Ishikawa (cell line): ENCODE results near the gene ZNF627.

ENCODE experiments used
- CEBPB ChIP-seq: IDR thresholded peaks from 2 replicates; pipeline ENCODE4 v1.6.1; 2012
- CREB1 ChIP-seq: IDR thresholded peaks from 2 replicates; pipeline ENCODE4 v1.6.1; 2012; ENCODE audit warnings: low read depth
- EGR1 ChIP-seq: IDR thresholded peaks from 2 replicates; pipeline ENCODE4 v1.6.1; 2012
- EP300 ChIP-seq: IDR thresholded peaks from 2 replicates; pipeline ENCODE4 v1.6.1; 2012; ENCODE audit warnings: borderline replicate concordance
- FOXM1 ChIP-seq: IDR thresholded peaks from 2 replicates; pipeline ENCODE4 v1.6.1; 2012; ENCODE audit warnings: low read depth, borderline replicate concordance
- MAX ChIP-seq: IDR thresholded peaks from 2 replicates; pipeline ENCODE4 v1.6.1; 2012
- NFIC ChIP-seq: IDR thresholded peaks from 2 replicates; pipeline ENCODE4 v1.6.1; 2012
- RAD21 ChIP-seq: IDR thresholded peaks from 2 replicates; pipeline ENCODE4 v1.6.1; 2012; ENCODE audit warnings: low read depth
- REST ChIP-seq: IDR thresholded peaks from 2 replicates; pipeline ENCODE4 v1.6.1; 2012; ENCODE audit warnings: low read depth, mild to moderate bottlenecking
- TAF1 ChIP-seq: IDR thresholded peaks from 2 replicates; pipeline ENCODE4 v1.6.1; 2012; ENCODE audit warnings: low read depth, mild to moderate bottlenecking
- TCF12 ChIP-seq: IDR thresholded peaks from 2 replicates; pipeline ENCODE4 v1.6.1; 2012; ENCODE audit warnings: low read depth
- TEAD4 ChIP-seq: IDR thresholded peaks from 2 replicates; pipeline ENCODE4 v1.6.1; 2012
- USF1 ChIP-seq: IDR thresholded peaks from 2 replicates; pipeline ENCODE4 v1.6.1; 2012
- YY1 ChIP-seq: IDR thresholded peaks from 2 replicates; pipeline ENCODE4 v1.6.1; 2012; ENCODE audit warnings: low read depth
- ZBTB7A ChIP-seq: IDR thresholded peaks from 2 replicates; pipeline ENCODE4 v1.6.1; 2012; ENCODE audit warnings: low read depth

ZNF627 gene

GRCh38 chr19:11597202-11598102, at the start of gene ZNF627:
ZNF627 (plus strand) TSS chr19:11597483; CDS start chr19:11597628, 145 bp downstream.
- TF ChIP-seq TAF1 (peak; percentile 83), REST (no peak), TEAD4 (no peak), EP300 (no peak), ZBTB7A (peak; percentile 89), CREB1 (peak; percentile 63; the same call in 1 of the 2 replicates), MAX (0 out of 2 replicates have a peak, but pooled peaks have one; percentile 33), TCF12 (no peak; the same call in 1 of the 2 replicates), CEBPB (no peak), RAD21 (no peak), YY1 (peak; percentile 40; the same call in 1 of the 2 replicates), USF1 (no peak), NFIC (no peak), FOXM1 (no peak), EGR1 (peak; percentile 11; the same call in 1 of the 2 replicates)

- no peak for TF ChIP-seq RAD21
- no peak for TF ChIP-seq USF1
- TF ChIP-seq TAF1: no peak
Observed at GRCh38 chr19:11547929-11548700, 49.2 kb upstream of the ZNF627 start.

- TF ChIP-seq ZBTB7A: no peak
- TF ChIP-seq TCF12: no peak
Observed at GRCh38 chr19:11549386-11549953, 47.8 kb upstream of the ZNF627 start.

GRCh38 chr19:11550265-11550664, 47.0 kb upstream of the ZNF627 start:
- TF ChIP-seq TEAD4: no peak
- TF ChIP-seq ZBTB7A: no peak

GRCh38 chr19:11551603-11552235, 45.6 kb upstream of the ZNF627 start:
- peak; percentile 38; the same call in 1 of the 2 replicates for TF ChIP-seq RAD21
- TF ChIP-seq TAF1: no peak
- TF ChIP-seq EGR1: no peak
- no peak for TF ChIP-seq FOXM1

- TF ChIP-seq CREB1: no peak
- no peak for TF ChIP-seq REST
- TF ChIP-seq TAF1: no peak
- no peak for TF ChIP-seq EP300
- TF ChIP-seq TEAD4: no peak
Observed at GRCh38 chr19:11552666-11553372, 44.5 kb upstream of the ZNF627 start.
